ENCODE measurements around the gene CEMP1.
"Not testable (repeated sequence)": the region's sequence is repeated elsewhere in the genome, so short reads cannot be mapped to it uniquely, and the experiment has no call there.

GRCh38 chr16:2568573-2568972, 37.4 kb upstream of the CEMP1 start:
- TF ChIP-seq, protein P1, sequence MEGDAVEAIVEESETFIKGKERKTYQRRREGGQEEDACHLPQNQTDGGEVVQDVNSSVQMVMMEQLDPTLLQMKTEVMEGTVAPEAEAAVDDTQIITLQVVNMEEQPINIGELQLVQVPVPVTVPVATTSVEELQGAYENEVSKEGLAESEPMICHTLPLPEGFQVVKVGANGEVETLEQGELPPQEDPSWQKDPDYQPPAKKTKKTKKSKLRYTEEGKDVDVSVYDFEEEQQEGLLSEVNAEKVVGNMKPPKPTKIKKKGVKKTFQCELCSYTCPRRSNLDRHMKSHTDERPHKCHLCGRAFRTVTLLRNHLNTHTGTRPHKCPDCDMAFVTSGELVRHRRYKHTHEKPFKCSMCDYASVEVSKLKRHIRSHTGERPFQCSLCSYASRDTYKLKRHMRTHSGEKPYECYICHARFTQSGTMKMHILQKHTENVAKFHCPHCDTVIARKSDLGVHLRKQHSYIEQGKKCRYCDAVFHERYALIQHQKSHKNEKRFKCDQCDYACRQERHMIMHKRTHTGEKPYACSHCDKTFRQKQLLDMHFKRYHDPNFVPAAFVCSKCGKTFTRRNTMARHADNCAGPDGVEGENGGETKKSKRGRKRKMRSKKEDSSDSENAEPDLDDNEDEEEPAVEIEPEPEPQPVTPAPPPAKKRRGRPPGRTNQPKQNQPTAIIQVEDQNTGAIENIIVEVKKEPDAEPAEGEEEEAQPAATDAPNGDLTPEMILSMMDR (conservative IDR thresholded peaks at IDR 0.05; ENCODE audit: low read length) = not testable (repeated sequence)
- TF ChIP-seq EZH2phosphoT487 (IDR thresholded peaks at IDR 0.05; ENCODE audit: borderline replicate concordance, low read depth, low read length) = not testable (repeated sequence)
